Liver (tissue), 3 donors: Measurements from ENCODE around the gene BOLA1.
"Not testable (repeated sequence)": the region's sequence is repeated elsewhere in the genome, so short reads cannot be mapped to it uniquely, and the experiment has no call there.

Experiments used
- CTCF ChIP-seq: fragments of 150-350 bp; IDR thresholded peaks from 2 replicates; pipeline ENCODE4 v1.5.1; 2017; ENCODE audit warnings: improper control_type of control experiment, low read depth, low read length; ENCODE audit not compliant: missing input control
- FOXA1 ChIP-seq: IDR thresholded peaks from 2 replicates; pipeline ENCODE4 v1.6.1; 2016; ENCODE audit warnings: antibody characterized with exemption
- MAX ChIP-seq: IDR thresholded peaks from 2 replicates; pipeline ENCODE4 v1.6.1; 2016; ENCODE audit warnings: antibody characterized with exemption
- REST ChIP-seq: IDR thresholded peaks from 2 replicates; pipeline ENCODE4 v1.6.1; 2016; ENCODE audit warnings: antibody characterized with exemption, mild to moderate bottlenecking
- TAF1 ChIP-seq: conservative IDR thresholded peaks from 2 replicates; pipeline ENCODE4 v1.6.1; 2016; ENCODE audit warnings: antibody characterized with exemption, mild to moderate bottlenecking
- donor health status: healthy.
- donor health status: healthy.

GRCh38 chr1:149886121-149886395 is 13.3 kb upstream of the BOLA1 start:
- TF ChIP-seq FOXA1, REST, CTCF, MAX, TAF1: not testable (repeated sequence)
